GM19468 (cell line): ENCODE data around the gene ACBD4.

Experiments used
- ATAC-seq: cut with Tn5 transposase; IDR thresholded peaks from one replicate; pipeline ENCODE4 v1.9.1; 2021; ENCODE audit warnings: mild to moderate bottlenecking, moderate library complexity, moderate number of reproducible peaks; ENCODE audit not compliant: unreplicated experiment; ENCODE audit errors: extremely low read depth

ACBD4 gene

DNA sequence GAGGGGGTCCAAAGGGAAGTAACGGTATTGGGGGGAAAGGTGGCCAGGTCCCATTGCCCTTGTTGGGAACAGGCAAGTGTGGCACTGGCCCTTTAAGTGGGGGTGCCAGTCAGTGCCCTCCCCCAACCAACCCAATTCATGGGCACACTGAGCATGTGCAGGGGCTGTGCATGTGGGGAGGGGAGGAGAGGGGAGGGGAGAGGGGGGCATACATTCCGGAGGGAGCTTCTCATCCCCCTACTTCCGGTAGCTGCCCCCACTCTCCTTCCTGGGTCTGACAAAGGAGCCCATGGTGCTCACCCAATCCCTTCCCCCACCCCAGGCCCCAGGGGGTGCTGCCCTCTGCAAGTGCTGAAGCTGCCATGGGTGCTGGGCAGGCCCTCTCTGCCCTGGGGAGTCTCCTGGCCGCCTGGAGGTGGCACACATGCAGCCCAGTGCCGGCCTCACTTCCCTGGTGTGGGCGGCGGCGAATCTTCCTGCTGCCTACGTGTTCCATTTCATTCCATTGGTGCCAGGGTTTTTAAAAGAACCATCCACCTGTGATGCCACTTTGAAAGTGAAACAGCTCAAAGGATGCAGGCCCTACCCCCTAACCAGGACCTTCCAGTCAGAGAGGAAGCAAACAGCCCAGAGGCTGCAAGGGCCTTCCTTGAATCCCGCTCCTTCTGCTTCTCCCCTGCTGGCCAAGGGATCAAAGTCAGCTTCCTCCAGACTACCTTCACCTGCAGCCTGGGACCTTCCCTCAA is 37.2 kb downstream of the ACBD4 start:
- ATAC-seq = no peak

DNA sequence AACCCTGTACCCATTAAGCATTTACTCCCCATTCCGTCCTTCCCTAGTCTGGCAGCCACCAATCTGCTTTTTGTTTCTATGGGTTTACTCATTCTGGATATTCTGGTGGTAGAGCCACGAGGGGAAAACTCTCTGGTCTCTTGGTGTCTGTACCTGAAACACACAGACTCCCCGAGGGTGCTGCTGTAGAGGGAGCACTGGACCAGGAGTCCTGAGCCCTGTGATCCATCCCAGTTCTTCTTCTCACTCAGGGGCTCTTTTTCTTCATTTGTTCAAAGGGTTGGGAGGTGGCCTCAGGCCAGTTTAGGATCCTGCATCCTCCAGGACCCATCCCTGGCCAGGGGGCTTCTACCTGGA is 40.2 kb downstream of the ACBD4 start:
- no peak for ATAC-seq

DNA sequence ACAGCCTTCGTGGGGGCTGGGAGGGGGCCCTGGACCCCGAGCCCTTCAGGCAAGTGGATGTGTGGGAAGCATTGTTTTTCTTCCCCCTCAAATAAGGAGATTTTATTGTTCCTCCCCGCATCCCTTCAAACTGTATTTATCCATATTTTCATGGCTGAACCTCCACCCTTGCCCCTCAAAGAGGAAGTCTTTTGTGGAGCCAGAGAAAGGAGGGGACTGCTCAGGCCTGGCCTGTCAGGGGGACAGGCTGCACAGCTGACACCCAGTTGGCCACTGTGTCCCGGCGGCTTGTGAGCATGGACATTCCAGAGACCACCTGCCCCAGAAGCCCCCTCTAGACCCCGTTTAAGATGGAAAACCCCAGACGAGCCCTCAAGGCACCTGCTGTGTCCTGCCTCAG is 42.1 kb downstream of the ACBD4 start:
- ATAC-seq = no peak

DNA sequence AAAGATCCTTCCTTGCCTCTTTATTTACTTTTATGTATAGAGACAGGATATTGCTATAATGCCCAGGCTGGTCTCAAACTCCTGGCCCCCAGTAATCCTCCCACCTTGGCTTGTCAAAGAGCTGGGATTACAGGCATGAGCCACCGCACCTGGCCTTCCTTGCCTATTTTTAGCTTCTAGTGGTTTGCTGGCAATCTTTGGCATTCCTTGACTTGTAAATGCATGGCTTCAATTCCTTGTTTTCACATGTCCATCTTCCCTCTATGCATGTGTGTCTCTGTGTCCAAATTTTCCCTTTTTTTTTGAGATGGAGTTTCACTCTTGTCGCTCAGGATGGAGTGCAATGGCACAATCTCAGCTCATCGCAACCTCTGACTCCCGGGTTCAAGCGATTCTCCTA is 48.7 kb downstream of the ACBD4 start:
- no peak for ATAC-seq

DNA sequence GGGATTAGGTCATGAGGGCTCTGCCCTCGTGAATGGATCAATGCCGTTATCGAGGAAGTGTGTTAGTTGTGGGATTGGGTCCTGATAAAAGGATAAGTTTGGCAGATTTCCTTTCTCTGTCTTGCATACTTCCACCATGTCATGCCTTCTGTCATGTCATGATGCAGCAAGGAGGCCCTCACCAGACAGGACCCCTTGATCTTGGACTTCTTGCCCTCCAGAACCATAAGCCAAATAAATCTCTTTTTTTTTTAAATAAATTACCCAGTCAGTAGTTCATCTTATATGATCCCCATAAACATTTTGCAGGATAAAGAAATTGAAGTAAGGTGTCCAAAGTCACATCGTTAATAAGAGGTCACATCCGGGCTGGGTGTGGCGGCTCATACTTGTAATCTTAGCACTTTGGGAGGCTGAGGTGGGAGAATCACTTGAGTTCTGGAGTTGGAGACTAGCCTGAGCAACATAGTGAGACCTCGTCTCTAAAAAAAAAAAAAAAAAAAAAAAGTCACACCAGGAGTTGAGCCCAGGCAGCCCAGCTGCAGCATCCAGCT is 51.4 kb downstream of the ACBD4 start:
- ATAC-seq = no peak

DNA sequence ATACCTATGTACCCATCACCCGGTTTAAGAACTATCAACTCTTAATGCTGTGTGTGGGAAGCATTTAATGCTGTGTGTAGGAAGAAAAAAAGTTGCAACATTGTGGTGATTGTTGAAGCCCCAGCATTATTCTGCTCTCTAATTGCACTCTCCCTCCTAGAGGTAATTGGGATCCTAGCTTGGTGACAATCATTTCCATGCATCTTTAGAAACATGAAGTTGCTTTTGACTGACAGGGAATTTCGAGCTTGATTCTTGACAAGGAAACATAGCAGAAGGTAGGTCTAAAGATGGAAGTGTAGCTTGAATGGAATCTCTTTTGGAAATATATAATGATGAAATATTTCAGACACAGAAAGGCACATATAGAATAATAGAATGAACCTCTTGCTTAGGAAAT is 53.5 kb downstream of the ACBD4 start:
- no peak for ATAC-seq

DNA sequence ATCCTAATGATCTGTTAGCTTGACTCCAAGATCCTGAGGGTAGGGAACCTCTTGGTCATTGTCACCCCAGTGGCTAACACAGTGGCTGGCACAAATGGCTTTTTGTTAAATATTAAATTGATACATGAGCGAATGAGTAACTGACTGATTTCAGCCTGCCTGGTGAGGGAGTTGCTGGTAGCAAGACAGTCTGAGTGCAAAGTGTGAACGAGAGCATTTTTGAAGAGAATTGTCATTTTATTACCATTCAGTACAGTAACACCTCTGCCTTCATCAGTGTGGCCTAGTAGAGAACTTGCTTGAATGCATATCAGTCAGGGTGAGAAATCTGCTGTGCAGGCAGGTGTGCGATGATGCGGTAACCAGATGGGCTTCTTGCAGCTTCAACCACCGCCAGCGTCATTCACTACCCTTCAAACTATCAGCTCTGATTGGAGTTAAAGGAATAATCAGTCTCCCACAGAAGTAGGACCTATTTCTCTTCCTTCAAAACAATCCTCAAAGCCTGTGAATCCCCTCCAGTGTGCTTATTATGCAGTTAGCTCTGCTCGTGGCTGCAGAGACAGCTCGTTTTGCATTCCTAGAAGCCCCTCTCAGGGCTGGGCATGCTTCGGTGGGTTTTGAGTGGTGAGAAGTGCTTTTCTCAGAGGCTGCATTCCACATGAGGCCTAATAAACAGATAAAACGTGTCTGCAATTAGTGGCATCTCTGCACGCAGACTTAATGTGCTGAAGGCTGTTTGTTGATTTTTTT is 55.2 kb downstream of the ACBD4 start:
- ATAC-seq = no peak
